ENCODE measurements around the gene RXRA.

Gene RXRA

GRCh38 chr9:134342746-134343115 is 16.5 kb downstream of the RXRA start:
- Mint-ChIP-seq H3K4me3 (no peak overlapping the region), H3K9me3 (no peaks in the 10 kb centered on the region), H3K27me3 (ENCODE audit: low read depth, poor library complexity) (peaks cover 3% of the 10 kb centered on the region), H3K36me3 (ENCODE audit: low read depth) (no peaks in the 10 kb centered on the region), H3K27ac (no peak overlapping the region), H3K4me1 (peaks cover 41% of the 10 kb centered on the region)
- no peak for TF ChIP-seq CTCF (IDR thresholded peaks at IDR 0.05)
- DNase-seq: no peak

GRCh38 chr9:134343637-134344036 is 17.4 kb downstream of the RXRA start:
- H3K9me3 Mint-ChIP-seq: no peaks in the 10 kb centered on the region
- DNase-seq: no peak
- peaks cover 41% of the 10 kb centered on the region for H3K4me1 Mint-ChIP-seq
- no peaks in the 10 kb centered on the region for H3K36me3 Mint-ChIP-seq (ENCODE audit: low read depth)
- peaks cover 3% of the 10 kb centered on the region for H3K27me3 Mint-ChIP-seq (ENCODE audit: low read depth, poor library complexity)
- no peak for TF ChIP-seq CTCF (IDR thresholded peaks at IDR 0.05)
- H3K27ac Mint-ChIP-seq: no peak overlapping the region
- no peak overlapping the region for H3K4me3 Mint-ChIP-seq

GRCh38 chr9:134344068-134344799 is 18.0 kb downstream of the RXRA start:
- no peak for DNase-seq
- no peak overlapping the region for H3K27ac Mint-ChIP-seq
- H3K4me1 Mint-ChIP-seq: peaks cover 41% of the 10 kb centered on the region
- no peak for TF ChIP-seq CTCF (IDR thresholded peaks at IDR 0.05)
- H3K36me3 Mint-ChIP-seq (ENCODE audit: low read depth): no peaks in the 10 kb centered on the region
- H3K4me3 Mint-ChIP-seq: no peak overlapping the region
- no peaks in the 10 kb centered on the region for H3K9me3 Mint-ChIP-seq
- H3K27me3 Mint-ChIP-seq (ENCODE audit: low read depth, poor library complexity): peaks cover 3% of the 10 kb centered on the region

- no peak for DNase-seq
- Mint-ChIP-seq H3K4me3 (no peak overlapping the region), H3K27ac (no peak overlapping the region), H3K36me3 (ENCODE audit: low read depth) (no peaks in the 10 kb centered on the region), H3K27me3 (ENCODE audit: low read depth, poor library complexity) (peaks cover 3% of the 10 kb centered on the region), H3K9me3 (no peaks in the 10 kb centered on the region), H3K4me1 (peaks cover 43% of the 10 kb centered on the region)
- no peak for TF ChIP-seq CTCF (IDR thresholded peaks at IDR 0.05)
Observed at GRCh38 chr9:134344800-134345310, 18.6 kb downstream of the RXRA start.

GRCh38 chr9:134345737-134346136 is 19.5 kb downstream of the RXRA start:
- H3K4me1 Mint-ChIP-seq: peaks cover 47% of the 10 kb centered on the region
- TF ChIP-seq CTCF (IDR thresholded peaks at IDR 0.05): no peak
- no peaks in the 10 kb centered on the region for H3K9me3 Mint-ChIP-seq
- no peak overlapping the region for H3K27ac Mint-ChIP-seq
- H3K27me3 Mint-ChIP-seq (ENCODE audit: low read depth, poor library complexity): no peaks in the 10 kb centered on the region
- no peak overlapping the region for H3K4me3 Mint-ChIP-seq
- no peaks in the 10 kb centered on the region for H3K36me3 Mint-ChIP-seq (ENCODE audit: low read depth)
- DNase-seq: no peak

GRCh38 chr9:134346151-134346550 is 19.9 kb downstream of the RXRA start:
- DNase-seq: no peak
- Mint-ChIP-seq H3K27ac (no peak overlapping the region), H3K27me3 (ENCODE audit: low read depth, poor library complexity) (no peaks in the 10 kb centered on the region), H3K4me3 (no peak overlapping the region), H3K4me1 (peaks cover 52% of the 10 kb centered on the region), H3K9me3 (no peaks in the 10 kb centered on the region), H3K36me3 (ENCODE audit: low read depth) (no peaks in the 10 kb centered on the region)
- TF ChIP-seq CTCF (IDR thresholded peaks at IDR 0.05): no peak

All from nephron progenitor cell (in vitro differentiated cells).